VCaP (cell line): ENCODE measurements around the gene NR1D1.

Experiments
- H3K27ac ChIP-seq: fragments of 450-650 bp; 2 replicates; pipeline ENCODE4 v1.5.1; 2017
- TF ChIP-seq, protein P1 (sequence below): fragments of 450-650 bp; conservative IDR thresholded peaks from 2 replicates; pipeline ENCODE4 v1.5.1; 2017; ENCODE audit warnings: mild to moderate bottlenecking, moderate library complexity

The NR1D1 gene

DNA sequence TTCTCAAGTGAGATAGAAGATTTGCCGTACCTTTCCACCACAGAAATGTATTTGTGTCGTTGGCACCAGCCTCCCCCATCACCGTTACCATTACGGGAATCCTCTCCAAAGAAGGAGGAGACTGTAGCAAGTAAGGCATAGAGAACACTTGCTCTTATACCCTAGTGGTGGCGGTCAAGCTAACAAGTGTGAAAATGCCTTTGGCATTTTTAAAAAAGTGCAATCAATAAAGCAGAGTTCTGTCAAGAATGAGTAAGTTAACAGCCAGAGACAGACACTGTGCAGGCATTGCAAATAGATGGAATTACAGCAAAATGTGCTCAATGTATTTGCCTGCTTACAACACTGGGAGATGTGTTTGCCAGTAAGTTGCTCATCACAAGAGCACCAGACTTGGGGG, 29.1 kb upstream of the NR1D1 start:
- TF ChIP-seq, protein P1, sequence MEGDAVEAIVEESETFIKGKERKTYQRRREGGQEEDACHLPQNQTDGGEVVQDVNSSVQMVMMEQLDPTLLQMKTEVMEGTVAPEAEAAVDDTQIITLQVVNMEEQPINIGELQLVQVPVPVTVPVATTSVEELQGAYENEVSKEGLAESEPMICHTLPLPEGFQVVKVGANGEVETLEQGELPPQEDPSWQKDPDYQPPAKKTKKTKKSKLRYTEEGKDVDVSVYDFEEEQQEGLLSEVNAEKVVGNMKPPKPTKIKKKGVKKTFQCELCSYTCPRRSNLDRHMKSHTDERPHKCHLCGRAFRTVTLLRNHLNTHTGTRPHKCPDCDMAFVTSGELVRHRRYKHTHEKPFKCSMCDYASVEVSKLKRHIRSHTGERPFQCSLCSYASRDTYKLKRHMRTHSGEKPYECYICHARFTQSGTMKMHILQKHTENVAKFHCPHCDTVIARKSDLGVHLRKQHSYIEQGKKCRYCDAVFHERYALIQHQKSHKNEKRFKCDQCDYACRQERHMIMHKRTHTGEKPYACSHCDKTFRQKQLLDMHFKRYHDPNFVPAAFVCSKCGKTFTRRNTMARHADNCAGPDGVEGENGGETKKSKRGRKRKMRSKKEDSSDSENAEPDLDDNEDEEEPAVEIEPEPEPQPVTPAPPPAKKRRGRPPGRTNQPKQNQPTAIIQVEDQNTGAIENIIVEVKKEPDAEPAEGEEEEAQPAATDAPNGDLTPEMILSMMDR, result no peak

GRCh38 chr17:40124279-40125141, 24.1 kb upstream of the NR1D1 start:
- H3K27ac ChIP-seq, result peak overlapping the region; percentile 99

More for the DNA sequence above, 29.1 kb upstream of the NR1D1 start:
- H3K27ac ChIP-seq, result no peak overlapping the region

DNA sequence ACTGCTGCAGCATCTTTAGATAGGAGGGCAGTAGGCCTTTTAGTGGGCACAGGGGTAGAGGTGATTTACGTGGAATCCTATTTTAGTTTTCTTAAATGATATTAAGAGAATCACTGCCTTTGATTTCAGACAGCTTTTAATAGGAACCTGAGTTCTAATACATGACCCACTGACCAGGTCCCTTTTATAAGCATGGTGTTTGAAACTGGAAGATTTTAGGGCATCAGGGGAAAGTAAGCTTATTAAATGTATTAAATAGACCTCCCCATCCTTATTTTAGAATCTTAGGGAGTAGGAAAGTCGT, 23.4 kb upstream of the NR1D1 start:
- H3K27ac ChIP-seq, result peak overlapping the region; percentile 99
- TF ChIP-seq, protein P1, result no peak

More at GRCh38 chr17:40124279-40125141, 24.1 kb upstream of the NR1D1 start:
- TF ChIP-seq, protein P1, result no peak

- H3K27ac ChIP-seq, result peak overlapping the region; percentile 99
- TF ChIP-seq, protein P1, result no peak; the same call in 1 of the 2 replicates
Measured at GRCh38 chr17:40122999-40123810, 22.8 kb upstream of the NR1D1 start.

- TF ChIP-seq, protein P1, result peak; percentile 13; the same call in 1 of the 2 replicates
- H3K27ac ChIP-seq, result peak overlapping the region; percentile 99
Measured at GRCh38 chr17:40122136-40122998, 22.0 kb upstream of the NR1D1 start.

DNA sequence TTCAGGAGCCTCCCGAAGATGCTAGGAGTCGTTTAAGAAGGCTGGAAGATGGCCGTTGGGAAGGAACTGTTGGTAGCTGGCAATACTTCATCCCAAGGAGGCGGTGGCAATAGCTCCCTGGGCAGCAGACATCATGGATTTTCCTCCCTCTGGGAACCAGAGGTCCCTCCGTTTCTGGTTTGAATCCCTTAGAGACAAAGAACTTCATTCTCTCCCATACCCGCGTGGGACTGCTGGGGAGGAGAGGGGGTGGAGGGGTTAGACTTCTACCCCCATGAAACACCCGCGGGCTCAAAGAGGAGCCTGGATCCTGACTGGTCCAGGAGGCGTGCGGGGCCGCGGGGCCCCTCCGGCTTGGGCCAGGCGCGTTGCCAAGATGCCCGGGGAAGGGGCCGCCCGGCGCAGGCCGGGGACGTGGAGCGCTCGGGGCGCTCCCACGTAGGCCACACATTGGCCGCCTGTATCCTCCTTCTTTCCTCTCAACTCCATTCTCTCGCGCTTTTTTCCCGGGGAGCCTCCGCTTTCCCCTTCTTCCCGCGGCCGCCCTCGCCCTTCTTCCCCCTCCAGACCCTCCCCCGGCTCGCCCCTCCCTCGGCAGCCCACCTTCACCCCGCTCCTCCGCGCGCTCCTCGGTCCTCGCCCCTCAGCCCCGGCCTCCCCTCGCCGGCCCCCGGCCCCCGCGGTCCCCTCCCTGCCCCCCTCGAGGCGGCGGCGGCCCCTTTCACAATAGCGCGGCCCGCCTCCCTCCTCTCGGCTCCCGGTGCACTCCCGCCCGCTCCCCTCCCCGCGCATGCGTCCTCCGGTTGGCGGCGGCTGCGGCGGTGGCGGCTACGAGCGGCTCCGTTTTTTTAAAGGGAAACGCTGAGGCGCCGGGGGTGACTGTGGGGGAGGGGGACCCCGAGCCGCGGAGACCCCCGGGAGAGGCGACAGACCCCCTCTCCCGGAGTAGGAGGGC, 21.1 kb upstream of the NR1D1 start, which contains the start of gene MSL1:
Gene MSL1 (plus strand): TSS at position 791 of the 955 bp plus-strand sequence. CDS start 642 bp downstream, outside the sequence.
- peak within 1 kb of the TSS; percentile 99 for H3K27ac ChIP-seq
- TF ChIP-seq, protein P1, result no peak
